Astrocyte (in vitro differentiated cells and primary cell): ENCODE data around the gene SDF2L1. TPM values are rescaled to one million over a fixed set of nuclear protein-coding genes. Genes with fewer than 3 reads are reported as not detected.

Experiments
- DNase-seq: peaks from one replicate; pipeline ENCODE4 v3.0.0-alpha.2; 2010; ENCODE audit warnings: low read depth
- FAIRE-seq: peaks from 2 replicates; lab custom pipeline; 2011; peaks lifted over from hg19 to GRCh38; lab: Jason Lieb, UNC
- H2AFZ ChIP-seq: 2 replicates; pipeline ENCODE4 v1.6.0; 2012; ENCODE audit warnings: low read depth, low read length, inconsistent platforms
- H3K27ac ChIP-seq: 2 replicates; pipeline ENCODE4 v1.5.1; 2011; ENCODE audit warnings: low read depth, low read length, inconsistent platforms
- H3K27me3 ChIP-seq: 2 replicates; pipeline ENCODE4 v1.6.0; 2011; ENCODE audit warnings: low read length, inconsistent platforms; ENCODE audit not compliant: insufficient read depth
- H3K36me3 ChIP-seq: 2 replicates; pipeline ENCODE4 v1.5.1; 2011; ENCODE audit warnings: low read length, inconsistent platforms; ENCODE audit not compliant: insufficient read depth
- H3K4me1 ChIP-seq: 2 replicates; pipeline ENCODE4 v1.5.1; 2011; ENCODE audit warnings: low read length, inconsistent platforms; ENCODE audit not compliant: insufficient read depth
- H3K4me2 ChIP-seq: 2 replicates; pipeline ENCODE4 v1.6.0; 2012; ENCODE audit warnings: low read length, inconsistent platforms
- H3K4me3 ChIP-seq: 2 replicates; pipeline ENCODE4 v1.5.1; 2011; ENCODE audit warnings: low read depth, mild to moderate bottlenecking, low read length, inconsistent platforms; ENCODE audit not compliant: insufficient read depth
- H3K79me2 ChIP-seq: 2 replicates; pipeline ENCODE4 v1.6.0; 2012; ENCODE audit warnings: mild to moderate bottlenecking, low read length, inconsistent platforms; ENCODE audit not compliant: insufficient read depth
- H3K9ac ChIP-seq: 2 replicates; pipeline ENCODE4 v1.6.0; 2012; ENCODE audit warnings: mild to moderate bottlenecking, low read length, inconsistent platforms
- H3K9me3 ChIP-seq: 2 replicates; pipeline ENCODE4 v1.5.1; 2012; ENCODE audit warnings: low read depth, mild to moderate bottlenecking, low read length, inconsistent platforms; ENCODE audit not compliant: insufficient read depth
- H4K20me1 ChIP-seq: 2 replicates; pipeline ENCODE4 v1.6.0; 2012; ENCODE audit warnings: low read length, inconsistent platforms; ENCODE audit not compliant: insufficient read depth
- H3K27ac Mint-ChIP-seq: one replicate; pipeline ENCODE4 v1.8.0; 2021; ENCODE audit warnings: mild to moderate bottlenecking, mixed read lengths; ENCODE audit not compliant: unreplicated experiment
- H3K27me3 Mint-ChIP-seq: one replicate; pipeline ENCODE4 v1.8.0; 2021; ENCODE audit warnings: low read depth, mixed read lengths; ENCODE audit not compliant: unreplicated experiment
- H3K36me3 Mint-ChIP-seq: one replicate; pipeline ENCODE4 v1.8.0; 2021; ENCODE audit warnings: low read depth, mixed read lengths; ENCODE audit not compliant: unreplicated experiment
- H3K4me1 Mint-ChIP-seq: one replicate; pipeline ENCODE4 v1.8.0; 2021; ENCODE audit warnings: low read depth, mixed read lengths; ENCODE audit not compliant: unreplicated experiment
- H3K4me3 Mint-ChIP-seq: one replicate; pipeline ENCODE4 v1.8.0; 2021; ENCODE audit warnings: mild to moderate bottlenecking, moderate library complexity, mixed read lengths; ENCODE audit not compliant: unreplicated experiment
- H3K9me3 Mint-ChIP-seq: one replicate; pipeline ENCODE4 v1.8.0; 2021; ENCODE audit warnings: mild to moderate bottlenecking, mixed read lengths; ENCODE audit not compliant: unreplicated experiment
- EZH2 ChIP-seq: IDR thresholded peaks from 2 replicates; pipeline ENCODE4 v1.6.1; 2012; ENCODE audit warnings: mild to moderate bottlenecking, low read length, inconsistent platforms; ENCODE audit not compliant: insufficient read depth
- total RNA-seq: library from RNA; stranded (reverse); gene quantifications from 2 replicates; pipeline ENCODE4 v1.2.1, GENCODE V29; 2021
- TF ChIP-seq, protein P1 (sequence below): IDR thresholded peaks from 2 replicates; pipeline ENCODE4 v1.5.1; 2011; ENCODE audit warnings: low read depth, mild to moderate bottlenecking, inconsistent platforms, low read length, moderate library complexity; ENCODE audit not compliant: insufficient read depth

Gene SDF2L1
- total RNA-seq, 1 donor from 2014 or later, result 49.5 TPM

DNA sequence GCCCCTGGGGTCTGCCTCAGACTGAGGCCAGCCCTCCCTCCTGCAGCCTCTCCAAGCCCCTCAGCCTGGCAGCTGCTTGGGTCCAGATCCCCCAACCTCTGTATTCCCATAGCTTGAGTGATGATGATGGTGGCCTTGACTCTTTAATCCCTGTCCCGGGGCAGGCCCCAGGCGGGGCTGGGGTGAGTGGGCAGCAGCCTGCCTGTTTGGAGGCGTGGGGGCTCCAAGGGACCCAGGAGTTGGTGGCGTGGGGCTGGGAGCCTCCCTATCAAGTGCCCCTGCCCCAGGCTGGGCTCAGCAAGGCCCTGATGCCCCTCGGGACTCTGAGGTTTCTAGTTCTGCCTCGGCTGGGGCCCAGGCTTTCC, 46.2 kb downstream of the SDF2L1 start:
- Mint-ChIP-seq H3K4me1 (peaks cover 3% of the 10 kb centered on the region), H3K36me3 (peaks cover 5% of the 10 kb centered on the region), H3K9me3 (no peaks in the 10 kb centered on the region), H3K27ac (no peak overlapping the region), H3K4me3 (no peak overlapping the region), H3K27me3 (no peaks in the 10 kb centered on the region)
- H3K4me2 ChIP-seq, result no peak overlapping the region
- peaks cover 8% of the 10 kb centered on the region for H4K20me1 ChIP-seq
- no peak overlapping the region for H3K27ac ChIP-seq
- no peak for FAIRE-seq
- no peak overlapping the region for H3K9ac ChIP-seq
- no peaks in the 10 kb centered on the region for H3K4me1 ChIP-seq
- no peak overlapping the region for H2AFZ ChIP-seq
- H3K4me3 ChIP-seq, result no peak overlapping the region
- H3K9me3 ChIP-seq, result no peaks in the 10 kb centered on the region
- peaks cover 4% of the 10 kb centered on the region for H3K36me3 ChIP-seq
- no peak for TF ChIP-seq EZH2
- TF ChIP-seq, protein P1, sequence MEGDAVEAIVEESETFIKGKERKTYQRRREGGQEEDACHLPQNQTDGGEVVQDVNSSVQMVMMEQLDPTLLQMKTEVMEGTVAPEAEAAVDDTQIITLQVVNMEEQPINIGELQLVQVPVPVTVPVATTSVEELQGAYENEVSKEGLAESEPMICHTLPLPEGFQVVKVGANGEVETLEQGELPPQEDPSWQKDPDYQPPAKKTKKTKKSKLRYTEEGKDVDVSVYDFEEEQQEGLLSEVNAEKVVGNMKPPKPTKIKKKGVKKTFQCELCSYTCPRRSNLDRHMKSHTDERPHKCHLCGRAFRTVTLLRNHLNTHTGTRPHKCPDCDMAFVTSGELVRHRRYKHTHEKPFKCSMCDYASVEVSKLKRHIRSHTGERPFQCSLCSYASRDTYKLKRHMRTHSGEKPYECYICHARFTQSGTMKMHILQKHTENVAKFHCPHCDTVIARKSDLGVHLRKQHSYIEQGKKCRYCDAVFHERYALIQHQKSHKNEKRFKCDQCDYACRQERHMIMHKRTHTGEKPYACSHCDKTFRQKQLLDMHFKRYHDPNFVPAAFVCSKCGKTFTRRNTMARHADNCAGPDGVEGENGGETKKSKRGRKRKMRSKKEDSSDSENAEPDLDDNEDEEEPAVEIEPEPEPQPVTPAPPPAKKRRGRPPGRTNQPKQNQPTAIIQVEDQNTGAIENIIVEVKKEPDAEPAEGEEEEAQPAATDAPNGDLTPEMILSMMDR, result no peak
- no peaks in the 10 kb centered on the region for H3K79me2 ChIP-seq
- no peaks in the 10 kb centered on the region for H3K27me3 ChIP-seq
- no peak for DNase-seq

DNA sequence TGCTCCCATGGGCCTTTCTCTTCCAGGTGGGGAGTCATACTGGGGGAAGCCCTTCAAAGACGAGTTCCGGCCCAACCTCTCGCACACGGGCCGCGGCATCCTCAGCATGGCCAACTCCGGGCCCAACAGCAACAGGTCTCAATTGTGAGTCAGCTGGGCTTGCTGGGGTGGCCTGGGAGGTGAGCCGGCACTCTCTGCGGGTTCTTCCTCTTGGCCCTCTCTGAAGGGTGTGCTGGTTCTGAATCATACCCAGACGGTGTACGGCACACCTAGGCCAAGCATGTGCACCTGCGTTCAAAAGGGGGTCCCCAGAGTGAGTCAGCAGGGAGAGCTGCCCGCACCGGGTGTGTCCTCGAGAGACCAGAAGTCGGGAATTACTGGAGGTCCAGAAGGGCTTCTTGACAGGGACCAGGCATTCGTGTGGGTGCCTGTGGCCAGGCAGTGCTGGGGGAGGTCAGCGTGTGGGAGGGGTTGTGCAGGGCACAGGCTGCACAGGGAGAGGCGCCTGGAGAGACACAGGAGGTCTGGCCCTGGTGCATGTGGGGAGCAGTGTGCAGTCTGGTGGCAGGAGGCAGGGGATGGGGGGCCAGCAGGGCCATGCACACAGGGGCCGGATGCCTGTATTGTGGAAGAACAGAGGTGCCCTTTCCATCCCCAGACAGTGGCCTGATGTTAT, 46.7 kb downstream of the SDF2L1 start:
- DNase-seq (no peak), FAIRE-seq (no peak)
- peaks cover 4% of the 10 kb centered on the region for H3K36me3 ChIP-seq
- peaks cover 3% of the 10 kb centered on the region for H3K4me1 Mint-ChIP-seq
- H3K4me3 Mint-ChIP-seq, result no peak overlapping the region
- no peak overlapping the region for H3K27ac ChIP-seq
- peaks cover 5% of the 10 kb centered on the region for H3K36me3 Mint-ChIP-seq
- H3K9me3 Mint-ChIP-seq, result no peaks in the 10 kb centered on the region
- H3K27ac Mint-ChIP-seq, result no peak overlapping the region
- peaks cover 8% of the 10 kb centered on the region for H4K20me1 ChIP-seq
- H3K27me3 Mint-ChIP-seq, result no peaks in the 10 kb centered on the region
- H3K27me3 ChIP-seq, result no peaks in the 10 kb centered on the region
- H2AFZ ChIP-seq, result no peak overlapping the region
- H3K4me2 ChIP-seq, result no peak overlapping the region
- TF ChIP-seq, protein P1, result no peak
- TF ChIP-seq EZH2, result no peak
- no peak overlapping the region for H3K9ac ChIP-seq
- no peaks in the 10 kb centered on the region for H3K79me2 ChIP-seq
- no peak overlapping the region for H3K4me3 ChIP-seq
- no peaks in the 10 kb centered on the region for H3K9me3 ChIP-seq
- no peaks in the 10 kb centered on the region for H3K4me1 ChIP-seq

DNA sequence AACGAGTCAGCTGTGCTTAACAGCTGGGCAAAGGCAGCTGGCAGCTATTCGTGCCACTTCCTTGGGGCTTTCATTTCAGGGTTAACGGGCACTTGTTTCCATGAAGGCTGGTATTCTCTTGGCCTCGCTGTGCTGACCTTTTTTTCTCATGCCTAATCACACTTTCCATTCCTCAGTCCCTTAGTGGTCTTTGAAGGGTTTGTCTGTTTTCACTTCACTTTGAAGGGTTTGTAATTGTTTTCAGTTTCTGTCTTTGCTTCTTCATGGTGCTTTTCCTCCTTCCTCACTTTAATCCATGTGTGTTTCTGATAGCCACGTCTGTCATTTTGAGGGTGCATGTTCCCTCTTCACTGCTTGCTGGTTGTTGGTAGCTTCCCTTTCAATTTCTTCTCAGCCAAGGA, 48.3 kb downstream of the SDF2L1 start:
- no peaks in the 10 kb centered on the region for H3K27me3 Mint-ChIP-seq
- Histone ChIP-seq H2AFZ (no peak overlapping the region), H3K27ac (no peak overlapping the region), H3K9me3 (no peaks in the 10 kb centered on the region), H3K79me2 (no peaks in the 10 kb centered on the region), H3K4me3 (no peak overlapping the region), H3K36me3 (peaks cover 4% of the 10 kb centered on the region), H3K9ac (no peak overlapping the region), H3K27me3 (no peaks in the 10 kb centered on the region), H3K4me1 (no peaks in the 10 kb centered on the region), H4K20me1 (peaks cover 8% of the 10 kb centered on the region), H3K4me2 (no peak overlapping the region)
- peaks cover 3% of the 10 kb centered on the region for H3K4me1 Mint-ChIP-seq
- no peak for TF ChIP-seq EZH2
- TF ChIP-seq, protein P1, result no peak
- H3K36me3 Mint-ChIP-seq, result peaks cover 7% of the 10 kb centered on the region
- H3K9me3 Mint-ChIP-seq, result no peaks in the 10 kb centered on the region
- H3K4me3 Mint-ChIP-seq, result no peak overlapping the region
- DNase-seq, result no peak
- H3K27ac Mint-ChIP-seq, result no peak overlapping the region
- no peak for FAIRE-seq
